Erythroblast (primary cell): ENCODE data around the gene HIVEP1.
"Not testable (repeated sequence)": the region's sequence is repeated elsewhere in the genome, so short reads cannot be mapped to it uniquely, and the experiment has no call there.

Source experiments
- DNase-seq, 2 experiments: peaks; one replicate each; lab custom pipeline; 2025; lab: John Stamatoyannopoulos, UW
- GATA1 ChIP-seq: IDR thresholded peaks from 2 replicates; pipeline ENCODE4 v1.6.1; 2011; ENCODE audit warnings: low read depth, mild to moderate bottlenecking, control low read depth, low read length, moderate library complexity
- POLR2A ChIP-seq: IDR thresholded peaks from 2 replicates; pipeline ENCODE4 v1.6.1; 2011; ENCODE audit warnings: mild to moderate bottlenecking, low read length

HIVEP1 gene

DNA sequence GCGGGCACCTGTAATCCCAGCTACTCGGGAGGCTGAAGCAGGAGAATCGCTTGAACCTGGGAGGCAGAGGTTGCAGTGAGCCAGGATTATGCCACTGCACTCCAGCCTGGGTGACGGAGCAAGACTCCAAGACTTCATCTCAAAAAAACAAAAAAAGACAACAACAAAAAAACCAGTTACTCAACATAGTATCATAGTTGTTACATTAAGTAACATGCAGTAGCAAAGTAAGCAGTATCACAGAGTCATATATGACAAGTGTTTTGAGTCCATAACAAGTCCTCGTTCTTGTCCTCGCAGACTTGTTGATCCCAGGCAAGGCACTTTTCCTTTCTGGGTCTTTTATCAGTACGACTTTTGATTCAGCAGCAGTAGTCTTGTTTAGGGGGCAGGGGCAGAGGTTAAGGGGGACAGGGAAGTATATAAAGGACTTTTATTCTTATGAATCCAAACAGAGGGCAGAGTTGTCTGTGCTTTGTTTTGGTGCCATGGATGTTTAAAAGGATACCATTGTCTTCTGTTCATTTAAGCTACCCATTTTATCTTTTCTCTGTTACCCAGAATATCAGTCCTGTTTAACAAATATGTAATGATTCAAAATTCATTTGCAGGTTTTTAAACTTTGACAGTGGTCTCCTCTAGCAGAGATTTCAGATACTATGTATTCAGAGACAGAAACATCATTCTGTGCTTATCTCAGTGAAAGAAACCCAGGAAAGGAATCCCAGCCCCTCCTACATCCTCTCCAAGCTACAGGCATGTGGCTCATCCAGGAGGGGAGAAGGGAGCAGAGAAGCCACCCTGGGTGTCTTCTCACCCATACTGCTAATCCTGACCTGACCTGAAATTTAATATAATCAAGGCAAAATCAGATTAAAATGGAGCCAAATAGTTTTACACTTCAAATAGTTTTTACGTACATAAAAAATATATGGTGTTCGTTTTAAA lies 140.2 kb downstream of the HIVEP1 start:
- DNase-seq, result no peak
- TF ChIP-seq POLR2A, result no peak
- TF ChIP-seq GATA1, result no peak

DNA sequence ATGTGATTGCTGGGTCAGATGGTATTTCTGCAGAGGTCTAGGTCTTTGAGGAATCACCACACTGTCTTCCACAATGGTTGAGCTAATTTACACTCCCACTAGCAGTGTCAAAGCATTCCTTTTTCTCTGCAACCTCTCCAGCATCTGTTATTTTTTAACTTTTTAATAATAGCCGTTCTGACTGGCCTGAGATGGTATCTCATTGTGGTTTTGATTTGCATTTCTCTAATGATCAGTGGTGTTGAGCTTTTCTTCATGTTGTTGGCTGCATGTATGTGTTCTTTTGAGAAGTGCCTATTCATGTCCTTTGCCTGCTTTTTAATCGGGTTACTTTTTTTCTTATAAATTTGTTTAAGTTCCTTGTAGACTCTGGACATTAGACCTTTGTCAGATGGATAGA lies 143.7 kb downstream of the HIVEP1 start:
- DNase-seq, result not testable (repeated sequence)

DNA sequence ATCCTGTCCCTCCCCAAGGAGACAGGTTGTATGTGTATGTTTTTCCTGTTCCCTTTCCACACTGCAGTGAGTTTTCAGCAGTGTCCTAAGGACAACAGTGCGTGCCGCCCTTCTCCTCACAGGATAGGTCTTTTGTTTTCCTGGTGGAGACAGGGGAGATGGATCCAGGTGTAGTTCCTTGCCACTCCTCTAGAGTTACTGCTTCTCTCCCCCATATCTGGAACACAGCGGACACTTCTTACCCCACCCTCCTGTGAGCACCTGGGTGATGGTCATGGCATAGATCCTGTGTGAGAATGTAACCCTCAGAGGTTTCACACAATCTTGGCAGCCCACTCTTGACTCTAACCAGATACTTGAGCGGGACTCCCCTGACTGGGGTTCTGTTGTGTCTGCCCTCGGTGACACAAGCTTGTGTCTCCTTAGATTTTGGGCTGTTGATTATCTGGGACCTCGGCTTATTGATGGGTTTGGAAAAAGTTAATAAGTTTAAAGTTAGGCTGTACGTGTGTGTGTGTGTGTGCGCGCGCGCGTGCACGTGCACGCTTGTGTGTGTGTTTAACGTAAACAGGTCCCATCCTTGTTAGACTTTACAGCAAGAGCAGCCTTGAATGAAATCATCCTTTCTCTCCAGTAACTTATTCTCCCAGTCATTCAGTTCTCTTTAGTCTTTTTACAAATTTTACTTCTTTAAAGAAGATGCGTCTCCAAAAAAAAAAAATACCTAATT lies 146.7 kb downstream of the HIVEP1 start:
- DNase-seq, result no peak

DNA sequence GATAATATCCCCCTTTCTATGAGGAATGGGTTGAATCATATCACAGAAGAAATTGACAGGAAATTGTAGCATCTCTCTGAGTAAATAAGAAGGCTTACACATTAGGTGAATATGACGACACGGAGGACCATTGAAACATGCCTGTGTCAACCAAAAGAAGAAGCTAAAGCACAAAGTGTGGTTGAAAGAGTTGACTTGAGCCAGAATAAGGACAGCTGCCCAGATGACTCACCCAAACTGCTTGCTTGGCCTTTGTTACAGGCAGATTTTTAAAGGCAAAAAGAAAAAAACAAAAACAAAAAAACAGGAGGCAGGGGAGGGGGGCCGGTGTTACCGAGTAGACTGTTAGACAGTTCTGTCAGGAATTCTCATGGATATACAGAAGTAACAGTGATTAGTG lies 148.2 kb downstream of the HIVEP1 start:
- TF ChIP-seq GATA1 (no peak), POLR2A (no peak)
- DNase-seq, result no peak

More for the DNA sequence above, 146.7 kb downstream of the HIVEP1 start:
- TF ChIP-seq GATA1 (no peak), POLR2A (no peak)

DNA sequence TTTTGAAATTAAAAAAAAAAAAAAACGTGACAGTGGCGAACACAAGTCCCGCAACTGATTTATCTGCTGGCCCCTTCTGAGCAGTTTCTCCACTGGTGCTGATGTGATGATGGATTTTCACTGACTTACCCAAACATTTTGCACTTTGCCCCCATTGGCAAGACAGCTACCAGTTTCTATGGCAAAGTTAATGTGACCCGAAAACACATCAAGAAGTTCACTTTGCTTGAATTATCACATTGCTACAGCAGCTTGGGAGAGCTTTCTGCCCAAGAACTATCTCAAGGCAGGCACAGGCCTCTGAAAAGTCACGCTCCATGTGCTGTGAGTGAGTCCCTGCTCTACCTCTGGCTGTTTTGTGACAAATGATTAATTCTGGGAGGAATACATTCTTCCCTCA lies 150.1 kb downstream of the HIVEP1 start:
- no peak for TF ChIP-seq POLR2A
- DNase-seq, result no peak

DNA sequence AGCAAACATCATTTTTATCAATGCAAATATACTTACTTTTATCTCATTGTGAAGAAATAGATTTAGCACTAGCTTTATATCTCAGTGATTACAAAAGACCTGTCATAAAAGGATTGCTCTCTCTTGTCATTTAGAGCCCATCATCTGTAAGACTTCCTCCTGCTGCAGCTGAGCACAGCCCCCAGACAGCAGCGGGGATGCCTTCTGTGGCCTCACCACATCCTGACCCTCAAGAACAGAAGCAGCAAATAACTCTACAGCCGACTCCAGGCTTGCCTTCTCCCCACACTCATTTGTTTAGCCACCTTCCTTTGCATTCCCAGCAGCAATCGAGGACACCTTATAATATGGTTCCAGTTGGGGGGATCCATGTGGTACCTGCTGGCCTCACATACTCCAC lies 151.0 kb downstream of the HIVEP1 start:
- no peak for TF ChIP-seq GATA1
- TF ChIP-seq POLR2A, result no peak
- no peak for DNase-seq

DNA sequence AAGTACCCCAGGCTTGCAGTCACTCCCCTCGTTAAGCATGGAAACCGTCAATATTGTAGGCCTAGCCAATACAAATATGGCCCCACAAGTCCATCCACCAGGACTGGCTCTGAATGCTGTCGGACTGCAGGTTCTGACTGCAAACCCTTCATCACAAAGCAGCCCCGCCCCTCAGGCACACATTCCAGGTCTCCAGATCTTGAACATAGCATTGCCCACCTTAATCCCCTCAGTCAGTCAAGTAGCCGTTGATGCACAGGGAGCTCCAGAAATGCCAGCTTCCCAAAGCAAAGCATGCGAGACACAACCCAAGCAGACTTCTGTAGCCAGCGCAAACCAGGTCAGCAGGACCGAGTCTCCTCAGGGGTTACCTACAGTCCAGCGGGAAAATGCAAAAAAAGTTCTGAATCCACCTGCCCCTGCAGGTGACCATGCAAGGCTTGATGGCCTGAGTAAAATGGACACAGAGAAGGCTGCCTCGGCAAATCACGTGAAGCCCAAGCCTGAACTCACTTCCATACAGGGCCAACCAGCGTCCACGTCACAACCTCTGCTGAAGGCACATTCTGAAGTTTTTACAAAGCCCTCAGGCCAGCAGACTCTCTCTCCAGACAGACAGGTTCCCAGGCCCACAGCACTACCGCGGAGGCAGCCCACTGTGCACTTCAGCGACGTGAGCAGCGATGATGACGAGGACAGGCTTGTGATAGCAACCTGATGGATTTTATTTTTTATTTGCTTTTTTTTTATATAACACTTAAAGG lies 151.8 kb downstream of the HIVEP1 start:
- no peak for DNase-seq
- TF ChIP-seq GATA1 (no peak), POLR2A (no peak)

DNA sequence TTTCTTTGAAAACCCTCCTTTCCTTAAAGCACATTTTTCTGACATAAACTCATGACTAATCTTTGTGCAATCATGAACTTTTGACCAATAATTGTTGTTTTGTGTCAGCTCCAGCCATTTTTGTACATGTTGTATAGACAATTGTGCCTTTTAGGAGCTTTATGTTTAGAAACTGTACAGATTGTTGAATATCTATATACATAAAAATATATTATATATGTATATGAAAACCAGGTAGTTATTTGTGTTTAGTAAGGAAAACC lies 152.3 kb downstream of the HIVEP1 start:
- no peak for TF ChIP-seq GATA1
- no peak for TF ChIP-seq POLR2A
- no peak for DNase-seq

DNA sequence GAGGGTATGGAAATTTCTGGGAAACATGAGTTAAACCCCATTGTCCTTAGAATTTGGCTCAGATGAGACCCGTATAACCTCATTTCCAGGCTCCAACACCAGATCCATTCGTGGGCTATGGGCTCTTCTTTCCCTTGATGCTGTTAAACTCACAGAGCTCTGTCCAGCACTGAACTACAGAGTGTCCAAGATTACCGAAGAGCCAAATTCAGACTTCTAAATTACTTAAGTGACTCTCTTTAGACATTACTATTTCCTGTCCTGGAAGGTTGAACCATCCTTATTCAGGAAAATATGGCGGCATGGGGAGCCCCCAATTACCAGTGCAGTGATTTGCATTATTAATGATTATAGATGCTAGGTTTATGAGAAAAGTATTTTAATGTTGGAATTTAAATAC lies 153.2 kb downstream of the HIVEP1 start:
- TF ChIP-seq POLR2A (no peak), GATA1 (no peak)
- no peak for DNase-seq

DNA sequence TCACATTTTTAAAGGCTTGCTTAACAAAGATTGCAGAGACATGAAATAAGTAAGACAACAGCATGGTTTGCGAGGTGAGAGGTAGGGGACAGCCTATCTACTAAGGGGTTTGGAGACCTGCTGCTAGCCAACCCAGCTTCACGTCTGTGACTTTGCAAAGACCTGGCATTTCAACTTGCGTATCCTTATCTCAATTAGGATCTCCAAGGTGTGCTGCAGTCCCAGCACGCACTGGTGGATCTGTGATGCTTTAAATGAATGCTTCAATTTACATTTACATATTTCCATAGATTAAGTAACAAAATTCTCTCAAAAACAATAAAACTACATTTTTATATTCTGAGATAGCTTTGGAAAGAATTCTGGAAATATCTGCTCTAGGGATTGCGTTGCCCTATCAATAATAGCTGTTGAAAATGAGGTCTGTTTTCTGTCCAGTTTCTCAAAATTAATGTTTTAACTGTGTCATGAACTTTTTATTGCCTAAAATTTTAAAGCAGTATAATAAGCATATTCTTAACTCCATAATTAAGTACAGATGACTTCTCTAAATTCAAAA lies 153.7 kb downstream of the HIVEP1 start:
- no peak for DNase-seq
- TF ChIP-seq POLR2A (no peak), GATA1 (no peak)

DNA sequence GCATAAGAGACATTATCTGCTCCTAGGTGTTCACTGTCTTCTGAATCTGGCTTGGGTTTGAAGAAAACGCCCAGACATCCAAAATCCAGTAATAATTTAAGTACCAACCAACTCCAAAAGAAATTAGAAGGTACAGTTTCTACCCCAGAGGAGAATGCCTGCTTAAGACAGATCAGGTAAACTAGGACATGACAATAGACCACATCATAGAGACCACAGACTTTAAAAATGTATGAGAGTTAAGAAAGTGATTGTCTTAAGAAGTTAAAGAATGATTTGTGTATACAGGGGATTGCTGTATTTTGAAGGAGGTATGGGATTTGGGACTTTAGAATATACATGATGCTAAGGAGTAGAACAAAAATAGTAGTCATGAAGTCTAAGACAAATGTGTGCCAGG lies 157.3 kb downstream of the HIVEP1 start:
- no peak for DNase-seq
- TF ChIP-seq GATA1, result no peak

DNA sequence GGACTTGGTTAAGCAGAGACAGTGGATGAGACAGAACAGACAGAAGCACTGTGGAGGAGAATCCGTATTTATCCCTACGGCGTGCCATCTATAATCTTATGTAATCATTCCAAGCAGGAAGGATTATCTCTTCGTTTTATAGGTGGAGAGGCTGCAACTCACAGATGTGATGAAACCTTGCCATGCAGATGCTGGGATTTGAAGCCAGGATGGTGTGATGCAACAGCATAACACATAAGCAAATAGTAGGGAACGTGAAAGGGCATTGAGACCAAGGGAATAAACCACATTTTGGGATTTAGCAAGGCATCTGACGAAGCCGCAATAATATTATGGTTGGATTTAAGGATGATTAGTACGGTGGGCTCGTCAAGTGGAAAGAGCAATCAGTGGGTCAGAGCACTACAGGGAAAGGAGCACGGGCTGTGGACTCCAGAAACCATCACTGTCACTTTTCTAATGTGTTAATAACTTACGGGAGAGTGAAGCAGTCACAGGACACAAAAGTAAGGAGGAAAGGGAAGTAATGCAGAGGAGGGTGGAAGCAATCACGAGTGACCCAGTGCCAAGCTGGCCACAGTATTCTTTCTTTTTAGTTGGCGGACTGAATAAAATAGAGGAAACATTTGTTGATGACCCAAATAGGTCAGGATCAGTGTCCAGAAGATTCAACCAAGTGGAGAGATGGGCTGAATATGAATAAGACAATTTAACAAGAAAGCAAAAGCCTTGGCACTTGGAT lies 158.4 kb downstream of the HIVEP1 start:
- TF ChIP-seq POLR2A (no peak), GATA1 (no peak)
- DNase-seq, result no peak

DNA sequence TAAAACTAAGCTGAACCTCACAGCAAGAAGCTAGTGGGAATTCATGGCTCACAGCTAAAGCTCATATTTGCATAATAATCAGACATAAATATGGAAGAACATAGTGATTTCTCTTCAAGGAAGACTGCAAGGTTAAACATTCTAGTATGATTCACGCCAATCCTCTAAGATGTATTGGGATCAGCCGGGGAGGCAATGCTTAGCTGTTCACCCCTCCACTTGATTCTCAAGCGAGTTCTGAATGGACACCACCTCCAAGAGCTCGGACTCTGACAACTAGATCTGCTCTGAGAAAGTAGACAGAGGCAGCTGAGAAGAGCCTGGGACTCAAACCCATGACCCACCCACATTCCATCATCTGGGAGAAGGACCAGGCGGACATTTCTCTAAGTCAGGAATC lies 159.6 kb downstream of the HIVEP1 start:
- no peak for TF ChIP-seq GATA1
- TF ChIP-seq POLR2A, result no peak
- no peak for DNase-seq

DNA sequence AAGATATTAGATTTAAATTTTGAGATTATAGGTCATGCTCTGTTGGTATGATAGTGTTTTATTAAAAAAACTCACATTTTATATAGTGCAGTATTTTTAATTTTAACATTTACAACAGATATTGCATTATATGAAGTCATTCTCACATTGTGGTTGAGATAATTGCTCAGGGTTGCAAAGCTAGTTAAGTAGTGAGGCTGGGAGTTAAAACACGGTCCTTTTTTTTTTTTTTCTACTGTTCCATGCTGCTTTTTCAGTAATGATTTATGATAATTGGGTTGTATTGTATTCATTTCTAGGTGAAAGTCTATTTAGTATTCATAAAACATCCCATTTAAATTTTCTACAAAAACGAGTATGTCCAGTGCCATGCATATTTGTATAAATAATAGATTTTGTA lies 160.5 kb downstream of the HIVEP1 start:
- TF ChIP-seq POLR2A, result no peak
- TF ChIP-seq GATA1, result no peak
- no peak for DNase-seq
